ENCODE data around the gene TMEM185B.

Gene TMEM185B

DNA sequence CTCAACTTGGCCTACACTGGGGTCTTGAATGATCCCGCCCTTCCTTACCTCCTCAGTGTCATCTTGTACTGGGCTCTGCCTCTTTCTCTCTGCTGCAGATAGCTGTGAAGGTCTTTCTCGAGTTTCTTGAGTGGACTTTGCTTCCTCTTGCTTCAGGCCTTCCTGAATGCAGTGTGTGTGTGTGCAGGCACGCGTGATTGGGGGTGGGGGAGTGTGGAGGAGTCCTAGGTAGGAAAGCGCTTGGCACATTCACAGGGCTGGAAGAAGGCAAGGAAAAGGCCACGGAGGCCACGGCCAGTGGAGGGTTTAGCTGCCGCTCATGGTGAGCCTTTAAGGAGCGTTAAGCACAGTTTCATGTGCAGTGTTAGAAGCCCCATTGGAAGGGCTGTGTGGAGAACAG, 35.0 kb upstream of the TMEM185B start:
- Histone ChIP-seq H3K27me3 (no peaks in the 10 kb centered on the region), H3K4me1 (ENCODE audit: control insufficient read depth in 1 of 2, insufficient read depth in 1 of 2, low read depth in 1 of 2, low read length in 1 of 2) (peaks cover 87% of the 10 kb centered on the region in 2 experiments), H3K27ac (peak overlapping the region; percentile 100), H3K9me3 (no peaks in the 10 kb centered on the region), H3K4me3 (ENCODE audit: low read depth in 1 of 2, low read length in 1 of 2) (peak overlapping the region; percentile 77 to 80), H3K36me3 (no peaks in the 10 kb centered on the region)
- no peak for TF ChIP-seq CTCF (IDR thresholded peaks at IDR 0.05)

- no peak for TF ChIP-seq CTCF (IDR thresholded peaks at IDR 0.05)
- Histone ChIP-seq H3K9me3 (no peaks in the 10 kb centered on the region), H3K4me3 (ENCODE audit: low read depth in 1 of 2, low read length in 1 of 2) (peak overlapping the region; percentile 77 to 80), H3K27me3 (no peaks in the 10 kb centered on the region), H3K27ac (peak overlapping the region; percentile 100), H3K4me1 (ENCODE audit: control insufficient read depth in 1 of 2, insufficient read depth in 1 of 2, low read depth in 1 of 2, low read length in 1 of 2) (peaks cover 80 to 83% of the 10 kb centered on the region in 2 experiments), H3K36me3 (no peaks in the 10 kb centered on the region)
Measured at GRCh38 chr2:120257522-120257921, 34.3 kb upstream of the TMEM185B start.

GRCh38 chr2:120256651-120257000, 33.4 kb upstream of the TMEM185B start:
- peak overlapping the region; percentile 77 to 80 for H3K4me3 ChIP-seq (ENCODE audit: low read depth in 1 of 2, low read length in 1 of 2)
- peaks cover 78 to 79% of the 10 kb centered on the region in 2 experiments for H3K4me1 ChIP-seq (ENCODE audit: control insufficient read depth in 1 of 2, insufficient read depth in 1 of 2, low read depth in 1 of 2, low read length in 1 of 2)
- no peaks in the 10 kb centered on the region for H3K9me3 ChIP-seq
- no peaks in the 10 kb centered on the region for H3K36me3 ChIP-seq
- H3K27ac ChIP-seq: peak overlapping the region; percentile 100
- H3K27me3 ChIP-seq: no peaks in the 10 kb centered on the region
- TF ChIP-seq CTCF (IDR thresholded peaks at IDR 0.05): no peak

DNA sequence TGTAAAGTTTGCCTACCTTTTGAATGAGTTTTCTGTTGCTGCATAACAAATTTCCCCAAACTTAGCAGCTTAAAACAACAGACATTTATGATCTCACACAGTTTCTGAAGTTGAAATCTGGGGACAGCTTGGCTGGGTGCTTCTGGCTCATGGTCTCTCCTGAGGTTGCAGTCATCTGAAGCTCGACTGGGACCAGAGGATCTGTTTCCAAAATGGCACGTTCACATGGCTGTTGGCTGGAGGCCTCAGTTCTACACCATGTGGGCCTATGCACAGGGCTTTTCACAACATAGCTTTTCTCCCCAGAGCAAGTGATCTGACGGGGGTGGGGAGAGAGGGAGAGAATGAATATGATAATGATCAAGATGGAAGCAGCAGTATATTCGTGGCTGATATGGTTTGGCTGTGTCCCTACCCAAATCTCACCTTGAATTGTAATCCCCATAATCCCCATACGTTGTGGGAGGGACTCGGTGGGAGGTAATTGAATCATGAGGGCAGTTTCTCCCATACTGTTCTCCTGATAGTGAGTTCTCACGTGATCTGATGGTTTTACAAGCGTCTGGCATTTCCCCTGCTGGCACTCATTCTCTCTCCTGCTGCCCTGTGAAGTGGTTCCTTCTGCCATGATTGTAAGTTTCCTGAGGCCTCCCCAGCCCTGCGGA, 32.9 kb upstream of the TMEM185B start:
- Histone ChIP-seq H3K36me3 (no peaks in the 10 kb centered on the region), H3K27ac (peak overlapping the region; percentile 100), H3K4me1 (ENCODE audit: control insufficient read depth in 1 of 2, insufficient read depth in 1 of 2, low read depth in 1 of 2, low read length in 1 of 2) (peaks cover 78 to 79% of the 10 kb centered on the region in 2 experiments), H3K9me3 (no peaks in the 10 kb centered on the region), H3K27me3 (no peaks in the 10 kb centered on the region), H3K4me3 (ENCODE audit: low read depth in 1 of 2, low read length in 1 of 2) (peak overlapping the region; percentile 77 to 80)
- no peak for TF ChIP-seq CTCF (IDR thresholded peaks at IDR 0.05)

GRCh38 chr2:120255071-120255470, 31.9 kb upstream of the TMEM185B start:
- H3K36me3 ChIP-seq: no peaks in the 10 kb centered on the region
- H3K9me3 ChIP-seq: no peaks in the 10 kb centered on the region
- H3K4me1 ChIP-seq (ENCODE audit: control insufficient read depth in 1 of 2, insufficient read depth in 1 of 2, low read depth in 1 of 2, low read length in 1 of 2): peaks cover 70 to 72% of the 10 kb centered on the region in 2 experiments
- H3K27me3 ChIP-seq: no peaks in the 10 kb centered on the region
- peak overlapping the region; percentile 77 to 80 for H3K4me3 ChIP-seq (ENCODE audit: low read depth in 1 of 2, low read length in 1 of 2)
- H3K27ac ChIP-seq: peak overlapping the region; percentile 100
- TF ChIP-seq CTCF (IDR thresholded peaks at IDR 0.05): no peak
